H1 (cell line): ENCODE data around the gene IKZF3. TPM values are rescaled to one million over a fixed set of nuclear protein-coding genes. Genes with fewer than 3 reads are reported as not detected.

Experiments
- KDM1A ChIP-seq: fragments of 200-600, 300-600 bp; sonication (generic); IDR thresholded peaks from 2 replicates; pipeline ENCODE4 v1.7.1; 2016; ENCODE audit warnings: mild to moderate bottlenecking, low read length, borderline replicate concordance
- polyA plus RNA-seq, 7 experiments: library from polyadenylated mRNA; depleted of rRNA in 3 of 7; stranded (reverse) in 5 of 7; unstranded in 2 of 7; fragments of >200 nt in 5 of 7; fragments of 200-250 nt in 2 of 7; gene quantifications; 1 replicate in 5 of 7; 2 replicates in 1 of 7; 4 replicates in 1 of 7; pipeline versions ENCODE4 v1.2.1 to v1.2.3, GENCODE V29; 2011 to 2013; ENCODE audit warnings: missing spikeins in 2 of 7, mixed read lengths in 2 of 7
- total RNA-seq: library from RNA; stranded (reverse); fragmentation: NEBNext Ultra II Directional; extraction: Animal tissue kit (Norgen Biotek cat#: 25700); gene quantifications from 2 replicates; pipeline ENCODE4 v1.2.1, GENCODE V29; 2021

The IKZF3 gene
- total and polyA plus RNA-seq, 2 of the 8 experiments (the other 6 are each of a cell fraction or from before 2014, with no cell fraction given) = 0.23 to 0.56 TPM

DNA sequence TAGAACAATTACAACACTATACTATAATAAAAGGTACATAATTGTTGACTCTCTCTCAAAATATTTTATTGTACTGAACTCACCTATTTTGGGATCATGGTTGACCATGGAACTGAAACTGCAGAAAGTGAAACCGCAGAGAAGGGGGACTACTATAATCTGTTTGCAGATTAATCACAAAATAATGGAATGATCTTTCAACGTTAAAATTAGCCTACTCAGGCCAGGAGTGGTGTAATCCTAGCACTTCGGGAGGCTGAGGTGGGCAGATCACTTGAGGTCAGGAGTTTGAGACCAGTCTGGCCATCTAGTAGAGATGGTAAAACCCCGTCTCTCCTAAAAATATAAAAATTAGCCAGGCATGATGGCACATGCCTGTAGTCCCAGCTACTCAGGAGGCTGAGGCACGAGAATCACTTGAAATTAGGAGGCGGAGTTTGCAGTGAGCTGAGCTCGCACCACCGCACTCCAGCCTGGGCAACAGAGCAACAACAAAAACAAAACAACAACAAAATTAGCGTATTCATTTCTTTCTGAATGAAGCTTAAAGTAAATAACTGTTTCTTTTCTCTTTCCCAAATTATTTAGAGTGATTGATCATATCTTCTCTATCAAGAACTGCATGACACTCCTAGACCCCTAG lies 45.6 kb downstream of the IKZF3 start (continued):
- TF ChIP-seq KDM1A = no peak
